SK-N-MC (cell line): ENCODE measurements around the gene ARHGAP24.

Experiments used
- EZH2 ChIP-seq: fragments of 200-600 bp; sonication (generic); IDR thresholded peaks from one replicate; pipeline ENCODE4 v1.6.1; 2017; ENCODE audit warnings: antibody characterized with exemption
- FOXP2 ChIP-seq: optimal IDR thresholded peaks from 2 replicates; pipeline ENCODE3; 2011; ENCODE audit warnings: mild to moderate bottlenecking, moderate library complexity; ENCODE audit not compliant: insufficient read depth; ENCODE audit errors: extremely low read length, control extremely low read depth
- POLR2AphosphoS5 ChIP-seq: IDR thresholded peaks from 2 replicates; pipeline ENCODE4 v1.6.1; 2012; ENCODE audit warnings: mild to moderate bottlenecking, low read depth, low read length, borderline replicate concordance

DNA sequence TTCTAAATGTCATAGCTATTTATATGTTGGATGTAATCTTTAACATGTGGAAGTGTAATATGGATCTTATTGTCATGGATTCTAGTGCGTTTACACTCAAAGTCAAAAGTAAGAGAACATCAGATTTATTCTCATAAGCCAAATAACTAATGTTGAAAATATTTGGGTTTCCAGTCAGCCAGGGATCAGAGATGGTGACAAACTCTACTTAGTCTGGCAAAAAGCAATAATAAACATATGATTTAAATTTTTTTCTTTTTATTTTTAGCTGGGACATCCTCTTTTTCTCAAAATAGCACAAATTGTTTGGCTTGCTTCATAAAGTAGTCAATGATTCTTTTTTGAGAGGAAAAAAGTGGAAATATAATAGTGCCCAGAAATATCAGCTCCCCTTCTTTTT lies 392.3 kb downstream of the ARHGAP24 start:
- TF ChIP-seq EZH2 (no peak), POLR2AphosphoS5 (no peak), FOXP2 (no peak)
